ENCODE measurements around the gene COLGALT1.
"Not testable (repeated sequence)": the region's sequence is repeated elsewhere in the genome, so short reads cannot be mapped to it uniquely, and the experiment has no call there.

The COLGALT1 gene

DNA sequence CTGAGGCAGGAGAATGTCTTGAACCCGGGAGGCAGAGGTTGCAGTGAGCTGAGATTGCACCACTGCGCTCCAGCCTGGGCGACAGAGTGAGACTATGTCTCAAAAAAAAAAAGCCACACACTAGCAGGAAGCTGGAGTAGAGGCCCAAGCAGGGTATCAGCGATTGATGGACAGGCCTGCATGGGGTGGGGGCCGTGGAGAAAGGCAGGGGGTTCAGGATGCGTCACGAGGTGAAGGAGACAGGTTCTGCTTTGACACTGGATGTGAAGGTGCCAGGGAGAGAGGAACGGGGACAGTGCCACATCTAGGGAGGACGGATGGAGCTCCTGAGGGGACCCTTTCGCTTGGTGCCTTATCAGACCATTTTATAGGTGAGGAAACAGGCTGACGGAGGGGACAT lies 7.1 kb downstream of the COLGALT1 start:
- no peak for FAIRE-seq

DNA sequence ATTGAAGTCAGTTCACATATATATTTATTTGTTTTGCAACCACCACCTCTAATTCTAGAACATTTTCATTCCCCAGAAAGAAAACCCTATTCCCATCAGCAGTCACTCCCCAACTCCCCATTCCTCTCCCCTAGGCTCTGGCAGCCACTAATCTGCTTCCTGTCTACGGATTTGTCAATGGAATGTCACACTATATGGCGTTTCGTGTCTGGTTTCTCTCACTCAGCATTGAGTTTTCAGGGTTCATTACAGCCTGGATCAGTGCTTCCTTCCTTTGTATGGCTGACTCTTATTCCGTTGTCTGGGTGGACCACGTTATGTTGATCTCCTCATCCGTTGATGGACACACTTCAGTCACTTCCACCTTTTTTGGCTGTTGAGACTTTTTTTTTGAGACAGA lies 9.3 kb downstream of the COLGALT1 start:
- no peak for FAIRE-seq

DNA sequence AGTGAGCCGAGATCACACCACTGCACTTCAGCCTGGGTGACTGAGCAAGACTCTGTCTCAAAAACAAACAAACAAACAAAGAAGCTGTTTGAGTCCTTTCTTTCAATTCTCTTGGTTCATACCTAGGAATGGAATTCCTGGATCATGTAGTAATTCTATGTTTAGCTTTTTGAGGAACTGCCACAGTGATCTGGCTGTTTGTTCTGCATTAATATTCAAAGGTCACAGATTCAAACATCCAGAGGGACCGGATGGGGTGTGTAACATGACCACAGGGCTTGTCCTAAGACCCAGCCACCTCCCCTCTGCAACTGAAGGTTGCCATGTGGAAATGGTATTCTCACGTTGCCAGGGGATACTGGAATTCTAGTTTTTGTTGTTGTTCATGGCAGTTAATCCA lies 10.2 kb downstream of the COLGALT1 start:
- no peak for FAIRE-seq

DNA sequence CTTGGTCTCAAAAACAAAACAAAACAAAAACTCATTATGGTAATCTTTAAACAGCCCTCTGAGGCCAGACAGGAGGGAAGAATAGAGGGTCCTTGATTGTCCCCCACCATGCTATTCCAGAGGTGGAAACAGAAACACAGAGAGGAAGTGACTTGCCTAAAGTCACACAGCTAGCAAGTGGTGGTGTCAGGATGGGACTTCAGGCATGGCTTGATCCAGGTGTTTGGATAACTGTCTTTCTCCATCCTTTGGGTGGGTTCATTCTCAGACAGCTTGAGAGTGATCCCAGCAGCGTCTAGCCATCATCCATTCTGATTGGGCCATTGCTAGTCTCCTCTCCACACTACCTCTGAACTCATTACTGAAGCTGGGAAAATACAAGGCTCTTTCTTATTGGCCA lies 12.5 kb downstream of the COLGALT1 start:
- FAIRE-seq: no peak

DNA sequence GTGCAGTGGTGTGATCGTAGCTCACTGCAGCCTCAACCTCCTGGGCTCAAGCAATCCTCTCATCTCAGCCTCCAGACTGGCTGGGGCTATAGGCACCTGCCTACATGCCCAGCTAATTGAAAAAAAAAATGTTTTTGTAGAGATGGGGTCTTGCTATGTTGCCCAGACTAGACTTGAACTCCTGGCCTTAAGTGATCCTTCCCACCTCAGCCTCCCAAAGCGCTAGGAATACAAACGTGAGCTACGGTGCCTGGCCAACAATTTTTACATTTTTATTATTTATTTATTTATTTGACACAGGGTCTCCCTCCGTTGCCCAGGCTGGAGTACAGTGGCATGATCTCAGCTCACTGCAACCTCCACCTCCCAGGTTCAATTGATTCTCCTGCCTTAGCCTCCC lies 14.8 kb downstream of the COLGALT1 start:
- FAIRE-seq: not testable (repeated sequence)

DNA sequence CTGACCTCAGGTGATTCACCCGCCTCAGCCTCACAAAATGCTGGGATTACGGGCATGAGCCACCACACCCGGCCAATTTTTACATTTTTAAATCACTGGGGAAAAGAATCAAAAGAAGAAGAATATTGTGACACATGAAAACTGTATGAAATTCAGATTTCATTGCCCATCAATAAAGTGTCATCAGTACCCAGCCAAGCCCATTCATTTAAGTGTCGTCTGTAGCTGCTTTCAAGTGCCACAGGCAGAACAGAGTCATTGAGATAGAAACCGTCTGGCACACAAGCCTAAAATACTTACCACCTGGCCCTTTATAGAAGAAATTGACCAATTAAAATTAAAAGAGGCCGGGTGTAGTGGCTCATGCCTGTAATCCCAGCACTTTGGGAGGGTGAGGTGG lies 15.3 kb downstream of the COLGALT1 start:
- FAIRE-seq: no peak

DNA sequence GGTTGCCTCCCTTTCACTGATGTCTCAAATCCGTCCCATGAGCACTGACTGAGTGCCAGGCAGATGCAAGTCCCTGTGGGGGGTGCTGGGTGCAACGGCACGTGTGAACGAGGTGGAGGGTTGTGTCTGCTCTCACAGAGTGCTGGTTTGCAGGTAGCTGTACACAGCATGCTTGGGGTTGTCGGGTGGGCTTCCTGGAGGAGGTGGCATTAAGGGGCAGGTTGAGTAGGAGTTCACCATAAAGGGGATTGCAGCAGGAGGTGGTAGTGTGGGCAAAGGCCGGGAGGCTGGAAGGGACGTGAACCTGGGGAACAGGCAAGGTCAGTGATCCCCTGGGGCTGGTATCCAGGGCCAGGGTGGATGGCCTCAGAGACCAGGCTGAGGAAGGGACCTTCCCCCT lies 17.2 kb downstream of the COLGALT1 start:
- no peak for FAIRE-seq

DNA sequence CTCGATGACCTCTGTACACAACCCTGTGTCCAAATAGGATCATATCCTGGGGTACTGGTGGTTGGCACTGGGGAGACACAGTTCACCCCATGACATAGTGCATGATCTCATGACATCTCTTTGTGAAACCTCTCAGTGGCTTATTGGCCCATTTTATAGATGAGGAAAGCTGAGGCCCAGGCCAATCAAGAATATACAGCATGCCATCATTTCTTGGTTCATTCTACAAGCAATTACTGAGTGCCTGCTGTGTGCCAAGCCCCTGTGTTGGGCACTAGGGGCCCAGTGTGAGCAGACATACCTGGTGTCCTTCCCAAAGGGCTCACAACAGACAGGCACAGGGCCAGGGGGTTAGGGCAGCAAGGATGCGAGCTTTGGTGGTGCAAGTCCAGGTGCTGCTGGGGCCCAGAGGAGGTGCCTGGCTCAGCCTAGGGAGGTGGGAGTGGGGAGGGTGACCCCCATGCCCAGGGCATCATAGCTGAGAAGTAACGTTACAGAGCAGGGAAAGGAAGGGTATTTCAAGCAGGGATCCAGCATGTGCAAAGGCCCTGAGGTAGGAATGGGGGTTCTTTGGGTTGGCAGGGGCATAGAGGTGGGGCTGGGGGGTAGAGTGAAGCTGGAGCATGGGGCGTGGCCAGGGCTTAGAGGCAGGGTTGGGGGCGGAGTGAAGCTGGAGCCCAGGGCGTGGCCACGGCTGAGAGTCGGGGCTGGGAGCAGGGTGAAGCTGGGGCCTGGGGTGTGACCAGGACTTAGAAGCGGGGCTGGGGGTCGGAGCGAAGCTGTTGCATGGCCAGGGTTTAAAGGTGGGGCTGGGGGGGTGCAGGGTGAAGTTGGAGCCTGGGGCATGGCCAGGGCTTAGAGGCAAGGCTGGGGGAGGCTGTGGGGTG lies 20.7 kb downstream of the COLGALT1 start:
- no peak for FAIRE-seq

DNA sequence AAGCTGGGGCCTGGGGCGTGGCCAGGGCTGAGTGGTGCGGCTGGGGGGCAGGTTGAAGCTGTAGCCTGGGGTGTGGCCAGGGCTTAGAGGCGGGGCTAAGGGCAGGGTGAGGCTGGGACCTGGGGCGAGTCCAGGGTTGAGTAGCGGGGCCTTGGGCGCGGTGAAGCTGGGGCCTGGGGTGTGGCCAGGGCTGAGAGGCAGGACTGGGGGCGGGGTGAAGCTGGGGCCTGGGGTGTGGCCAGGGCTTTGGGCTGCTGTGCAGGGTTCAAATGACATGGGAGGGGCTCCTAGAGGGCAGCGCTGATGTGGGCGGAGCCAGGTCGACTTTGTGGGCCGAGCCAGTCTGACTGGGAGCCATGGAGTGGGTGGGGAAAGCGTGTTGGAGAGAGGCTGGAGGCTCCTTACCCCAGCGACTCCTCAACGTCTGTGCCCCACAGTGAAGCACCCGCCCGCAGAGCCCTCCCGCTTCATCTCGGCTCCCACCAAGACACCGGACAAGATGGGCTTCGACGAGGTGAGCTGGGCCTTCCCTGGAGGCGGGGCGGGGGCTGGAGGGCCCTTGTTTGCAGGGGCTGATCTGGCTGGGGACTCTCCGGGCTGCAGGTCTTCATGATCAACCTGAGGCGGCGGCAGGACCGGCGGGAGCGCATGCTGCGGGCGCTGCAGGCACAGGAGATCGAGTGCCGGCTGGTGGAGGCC lies 21.5 kb downstream of the COLGALT1 start:
- no peak for FAIRE-seq

DNA sequence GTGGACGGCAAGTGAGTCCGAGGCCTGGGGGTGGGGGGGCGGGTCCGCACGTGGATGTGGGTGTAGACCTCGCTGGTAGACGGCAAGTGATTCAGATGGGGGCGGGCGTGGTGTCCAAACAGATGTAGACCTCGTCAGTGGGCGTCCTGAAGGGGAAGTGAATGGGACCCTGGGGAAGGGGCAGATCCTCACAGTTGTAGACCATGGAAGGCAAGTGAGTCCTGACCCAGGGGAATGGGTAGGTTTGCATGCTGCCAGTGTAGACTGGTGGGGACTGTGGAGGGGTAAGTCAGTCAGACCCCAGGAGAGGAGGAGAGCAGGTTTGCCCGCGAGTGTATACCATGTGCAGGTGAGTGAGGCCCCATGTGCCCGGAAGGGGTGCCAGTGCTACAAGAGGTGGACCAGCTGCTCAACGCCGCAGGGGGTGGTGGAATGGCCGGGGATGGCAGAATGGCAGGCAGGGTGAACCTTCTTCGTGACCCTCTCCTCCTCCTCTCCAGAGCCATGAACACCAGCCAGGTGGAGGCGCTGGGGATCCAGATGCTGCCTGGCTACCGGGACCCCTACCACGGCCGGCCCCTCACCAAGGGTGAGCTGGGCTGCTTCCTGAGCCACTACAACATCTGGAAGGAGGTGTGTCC lies 22.1 kb downstream of the COLGALT1 start:
- FAIRE-seq: no peak

DNA sequence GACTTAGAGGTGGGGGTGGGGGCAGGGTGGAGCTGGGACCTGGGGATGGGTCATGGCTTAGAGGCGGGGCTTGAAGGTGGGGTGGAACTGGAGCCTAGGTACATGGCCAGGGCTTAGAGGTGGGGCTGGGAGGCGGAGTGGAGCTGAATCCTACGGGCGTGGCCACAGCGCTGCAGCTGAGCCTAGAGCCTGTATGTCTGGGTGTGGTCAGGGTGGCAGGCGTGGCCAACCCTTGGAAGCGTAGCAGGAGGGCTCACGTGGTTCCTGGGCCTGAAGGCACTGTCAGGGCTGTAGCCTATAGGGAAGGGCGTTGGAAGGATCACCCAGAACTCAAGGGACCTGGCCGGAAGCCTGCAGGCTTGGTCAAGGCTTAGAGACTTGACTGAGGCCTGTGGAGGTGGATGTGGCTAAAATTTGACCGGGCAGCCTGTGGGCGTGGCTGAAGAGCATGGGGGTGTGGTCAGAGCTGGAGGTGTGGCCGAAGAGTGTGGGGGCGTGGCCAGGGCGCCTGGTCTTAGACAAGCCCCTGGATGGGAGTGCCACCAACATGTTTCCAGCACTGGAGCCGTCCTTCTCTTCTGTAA lies 24.3 kb downstream of the COLGALT1 start:
- no peak for FAIRE-seq

DNA sequence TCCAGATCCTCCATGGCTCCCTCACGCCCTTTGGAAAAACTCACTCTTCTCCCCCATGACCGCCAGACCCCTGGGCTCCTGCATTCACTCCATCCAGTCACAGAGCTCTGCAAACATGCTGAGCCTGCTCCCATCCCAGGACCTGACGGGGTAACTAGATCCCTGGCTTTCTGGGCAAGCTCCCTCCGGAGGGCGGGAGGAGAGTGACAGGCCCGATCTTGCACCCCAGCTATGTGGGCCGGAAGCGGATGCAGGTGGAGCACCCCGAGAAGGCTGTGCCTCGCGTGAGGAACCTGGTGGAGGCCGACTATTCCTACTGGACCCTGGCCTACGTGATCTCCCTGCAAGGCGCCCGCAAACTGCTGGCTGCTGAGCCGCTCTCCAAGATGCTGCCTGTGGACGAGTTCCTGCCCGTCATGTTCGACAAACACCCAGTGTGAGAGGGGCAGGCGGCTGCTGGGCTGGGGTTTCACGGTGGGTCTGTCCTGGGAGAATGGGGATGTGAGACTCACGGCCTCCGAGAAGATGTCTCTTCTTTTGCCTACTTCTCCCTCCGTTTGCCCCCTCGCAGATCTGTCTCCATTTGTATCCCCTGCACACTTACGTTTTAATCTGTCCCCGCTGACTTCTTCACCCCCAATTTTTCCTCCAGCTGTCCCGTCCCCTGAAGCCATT lies 25.2 kb downstream of the COLGALT1 start:
- FAIRE-seq: no peak

DNA sequence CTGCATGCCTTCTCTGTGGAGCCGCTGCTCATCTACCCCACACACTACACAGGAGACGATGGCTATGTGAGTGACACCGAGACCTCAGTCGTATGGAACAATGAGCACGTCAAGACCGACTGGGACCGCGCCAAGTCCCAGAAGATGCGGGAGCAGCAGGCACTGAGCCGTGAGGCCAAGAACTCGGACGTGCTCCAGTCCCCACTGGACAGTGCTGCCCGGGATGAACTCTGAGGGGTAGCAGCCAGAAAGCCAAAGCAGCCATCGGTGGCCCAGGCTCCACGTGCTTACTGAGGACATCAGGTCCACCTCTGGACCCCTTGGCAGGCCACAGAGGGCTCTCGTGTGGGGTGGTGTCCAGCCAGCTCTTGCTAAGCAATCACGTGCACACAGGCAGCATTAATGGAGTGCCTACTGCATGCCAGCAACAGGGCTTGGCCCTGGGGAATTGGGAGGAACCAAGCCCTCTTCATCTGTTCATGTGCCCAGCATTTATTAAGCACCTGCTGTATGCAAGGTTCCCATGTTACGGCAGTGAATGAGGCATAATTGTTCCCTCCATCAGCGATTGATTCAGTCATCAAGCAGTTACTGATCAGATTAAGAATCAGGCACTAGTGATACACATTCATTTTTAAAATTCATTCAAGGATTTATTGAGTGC lies 25.9 kb downstream of the COLGALT1 start:
- FAIRE-seq: no peak

DNA sequence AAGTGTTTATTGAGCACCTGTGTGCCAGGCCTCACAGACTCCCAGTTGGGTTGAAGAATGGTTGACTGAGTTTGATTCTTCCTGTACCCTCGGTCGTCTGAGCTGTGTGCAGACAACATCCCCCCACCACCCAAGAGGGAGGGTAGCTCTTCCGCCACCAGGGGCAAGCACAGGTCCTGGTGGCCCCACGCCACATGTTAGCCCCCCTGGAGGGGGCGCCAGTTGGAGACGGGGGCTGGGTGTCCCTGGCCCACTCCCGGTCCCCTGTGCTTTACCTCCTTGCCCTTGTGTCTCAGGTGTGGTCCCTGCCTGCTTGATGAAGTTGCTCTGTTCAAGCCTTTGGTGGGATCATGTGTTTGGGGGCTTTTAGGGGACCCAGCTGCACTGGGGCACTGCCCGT lies 27.2 kb downstream of the COLGALT1 start:
- FAIRE-seq: no peak

DNA sequence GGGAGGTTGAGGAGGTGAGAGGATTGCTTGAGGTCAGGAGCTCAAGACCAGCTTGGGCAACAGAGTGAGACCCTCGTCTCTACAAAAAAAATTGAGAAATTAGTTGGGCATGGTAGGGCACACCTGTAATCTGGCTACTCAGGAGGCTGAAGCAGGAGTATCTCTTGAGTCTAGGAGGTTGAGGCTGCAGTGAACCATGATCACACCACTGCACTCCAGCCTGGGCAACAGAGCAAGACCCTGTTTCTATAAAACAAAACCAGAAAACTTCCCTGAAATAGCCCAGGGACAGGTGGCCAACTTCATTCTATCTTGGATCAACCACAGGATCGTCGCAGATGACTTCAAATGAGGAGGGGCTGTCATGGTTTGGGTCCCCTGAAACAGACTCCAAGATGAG lies 28.7 kb downstream of the COLGALT1 start:
- no peak for FAIRE-seq

DNA sequence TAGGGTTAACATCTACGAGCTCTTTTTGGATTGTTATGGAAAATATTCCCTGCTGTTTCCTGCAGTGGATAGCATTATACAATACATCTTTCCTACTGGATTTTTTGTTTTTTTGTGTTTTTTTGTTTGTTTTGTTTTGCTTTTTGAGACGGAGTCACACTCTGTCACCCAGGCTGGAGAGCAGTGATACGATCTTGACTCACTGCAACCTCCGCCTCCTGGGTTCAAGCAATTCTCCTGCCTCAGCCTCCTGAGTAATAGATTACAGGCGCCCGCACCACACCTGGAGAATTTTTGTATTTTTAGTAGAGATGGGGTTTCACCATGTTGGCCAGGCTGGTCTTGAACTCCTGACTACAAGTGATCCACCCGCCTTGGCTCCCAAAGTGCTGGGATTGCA lies 29.9 kb downstream of the COLGALT1 start:
- FAIRE-seq: not testable (repeated sequence)

DNA sequence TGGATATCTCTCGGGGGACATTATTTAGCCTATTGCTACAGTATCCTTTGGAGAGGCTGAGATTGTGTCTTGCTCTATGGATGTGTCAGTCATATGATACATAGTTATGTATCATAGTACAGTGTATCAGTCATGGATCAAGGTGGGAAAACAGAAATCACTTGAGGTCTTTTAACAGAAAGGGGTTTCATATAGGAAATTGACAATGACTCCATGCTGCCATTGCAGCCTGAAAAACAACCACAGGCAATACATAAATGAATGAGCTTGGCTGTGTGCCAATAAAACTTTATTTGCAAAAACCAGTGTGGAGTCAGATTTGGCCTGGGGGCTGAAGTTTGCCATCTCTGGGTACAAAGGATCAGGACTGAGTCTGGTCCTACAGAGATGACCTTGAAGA lies 35.4 kb downstream of the COLGALT1 start:
- no peak for FAIRE-seq

DNA sequence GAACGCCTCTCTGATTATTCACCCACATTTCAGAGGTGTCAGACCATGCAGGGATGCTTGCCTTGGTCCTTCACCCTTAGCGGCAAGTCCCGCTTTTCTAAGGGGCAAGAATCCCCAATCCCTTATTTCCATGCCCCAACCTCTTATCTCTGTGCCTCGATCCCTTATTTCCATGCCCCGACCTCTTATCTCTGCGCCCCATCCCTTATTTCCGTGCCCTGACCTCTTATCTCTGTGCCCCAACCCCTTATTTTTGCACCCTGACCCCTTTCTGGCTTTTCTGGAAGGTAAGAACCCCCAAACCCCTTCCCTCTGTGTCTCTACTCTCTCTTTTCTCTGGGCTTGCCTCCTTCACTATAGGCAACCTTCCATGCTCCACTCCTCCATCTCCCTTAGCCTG lies 38.8 kb downstream of the COLGALT1 start:
- not testable (repeated sequence) for FAIRE-seq

DNA sequence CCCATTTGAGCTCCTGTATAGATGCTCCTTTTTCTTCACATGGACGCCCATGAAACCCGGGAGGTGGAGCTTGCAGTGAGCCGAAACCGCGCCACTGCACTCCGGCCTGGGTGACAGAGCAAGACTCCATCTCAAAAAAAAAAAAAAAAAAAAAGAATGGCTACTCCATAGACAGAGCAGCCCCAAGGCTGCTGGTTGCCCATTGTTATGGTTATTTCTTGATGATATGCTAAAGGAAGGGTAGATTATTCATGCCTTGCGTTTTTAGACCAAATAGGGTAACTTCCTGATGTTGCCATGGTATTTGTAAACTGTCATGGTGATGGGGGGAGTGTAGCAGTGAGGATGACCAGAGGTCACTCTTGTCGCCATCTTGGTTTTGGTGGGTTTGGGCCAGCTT lies 42.6 kb downstream of the COLGALT1 start:
- FAIRE-seq: not testable (repeated sequence)

DNA sequence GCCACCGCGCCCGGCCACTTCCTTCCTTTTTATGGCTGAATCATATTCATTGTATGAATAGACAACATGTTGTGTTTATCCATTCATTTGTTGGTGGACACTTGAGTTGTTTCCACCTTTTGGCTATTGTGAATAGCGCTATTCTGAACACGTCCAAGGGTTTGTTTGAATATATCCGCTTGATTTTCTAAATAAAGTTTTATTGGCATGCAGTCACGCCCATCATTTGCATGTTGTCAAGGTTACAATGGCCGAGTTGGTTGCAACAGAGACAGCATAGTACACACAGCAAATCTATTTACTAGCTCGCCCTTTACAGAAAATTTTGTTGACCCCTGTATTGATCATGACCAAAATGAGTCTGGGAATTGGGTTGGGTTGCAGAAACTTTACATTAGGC lies 43.5 kb downstream of the COLGALT1 start:
- FAIRE-seq: no peak

DNA sequence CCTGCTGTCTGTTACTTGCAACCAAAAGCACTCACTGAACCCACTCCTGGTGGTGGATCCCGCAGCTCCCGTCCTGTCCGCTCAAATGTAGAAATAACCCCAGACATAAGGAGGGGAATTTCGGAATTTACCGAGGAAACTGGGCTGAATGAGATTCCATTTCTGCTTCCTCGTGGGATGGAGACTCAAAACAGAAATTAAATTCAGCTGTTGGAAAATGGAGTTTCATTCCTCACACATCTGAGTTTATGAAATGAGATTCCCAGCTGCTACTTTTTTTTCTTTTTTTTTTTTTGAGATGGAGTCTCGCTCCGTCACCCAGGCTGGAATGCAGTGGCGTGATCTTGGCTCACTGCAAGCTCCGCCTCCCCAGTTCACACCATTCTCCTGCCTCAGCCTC lies 44.3 kb downstream of the COLGALT1 start:
- no peak for FAIRE-seq

DNA sequence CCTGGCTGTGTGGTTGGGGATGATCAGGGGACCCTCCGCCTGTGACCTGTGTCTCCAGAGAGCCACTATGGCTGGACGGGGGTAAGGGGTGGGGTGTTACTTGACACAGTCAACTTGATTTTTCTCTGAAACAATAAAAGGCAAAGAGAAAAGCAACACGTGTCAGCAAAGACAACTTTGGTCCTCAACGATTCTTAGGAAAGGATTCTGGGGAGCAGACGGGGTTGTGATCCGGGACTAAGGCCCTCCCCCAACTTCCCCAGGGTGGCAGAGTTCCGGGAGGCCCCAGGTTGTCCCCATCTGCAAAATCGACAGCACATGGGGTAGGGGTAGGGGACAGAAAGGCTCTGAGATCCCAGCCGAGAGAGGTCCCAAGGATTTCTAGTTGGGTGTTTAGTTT lies 46.2 kb downstream of the COLGALT1 start:
- no peak for FAIRE-seq

Measured in TTC549 (cell line).